A172 (cell line): Measurements from ENCODE around the gene CDK11A. TPM values are rescaled to one million over a fixed set of nuclear protein-coding genes. Genes with fewer than 3 reads are reported as not detected.
"Not testable (repeated sequence)": the region's sequence is repeated elsewhere in the genome, so short reads cannot be mapped to it uniquely, and the experiment has no call there.

Source experiments
- DNase-seq: peaks from one replicate; pipeline ENCODE4 v3.0.0-alpha.2; 2015; ENCODE audit warnings: low spot score
- total RNA-seq: library from RNA; depleted of rRNA; stranded (reverse); fragments of >200 nt; shearing (Covaris generic); gene quantifications from 2 replicates; pipeline ENCODE4 v1.2.3, GENCODE V29; 2014

CDK11A gene
- total RNA-seq, 1 experiment from 2014 or later: 9.8 TPM

- not testable (repeated sequence) for DNase-seq
Observed at GRCh38 chr1:1726088-1726487, 1.9 kb upstream of the CDK11A start.

- DNase-seq: no peak
Observed at GRCh38 chr1:1721201-1721600, 3.0 kb downstream of the CDK11A start.

- DNase-seq: not testable (repeated sequence)
Observed at GRCh38 chr1:1715109-1715883, 8.9 kb downstream of the CDK11A start.

- not testable (repeated sequence) for DNase-seq
Observed at GRCh38 chr1:1707897-1708296, 16.3 kb downstream of the CDK11A start.

- DNase-seq: not testable (repeated sequence)
Observed at GRCh38 chr1:1707241-1707640, 16.9 kb downstream of the CDK11A start.

GRCh38 chr1:1705623-1706022, 18.5 kb downstream of the CDK11A start:
- not testable (repeated sequence) for DNase-seq

- not testable (repeated sequence) for DNase-seq
Observed at GRCh38 chr1:1704284-1704957, 19.7 kb downstream of the CDK11A start.

- no peak for DNase-seq
Observed at GRCh38 chr1:1703796-1704195, 20.4 kb downstream of the CDK11A start.

GRCh38 chr1:1702506-1702905, 21.7 kb downstream of the CDK11A start:
- DNase-seq: not testable (repeated sequence)

GRCh38 chr1:1700557-1700956, 23.6 kb downstream of the CDK11A start:
- DNase-seq: not testable (repeated sequence)

GRCh38 chr1:1700067-1700466, 24.1 kb downstream of the CDK11A start:
- DNase-seq: not testable (repeated sequence)

- not testable (repeated sequence) for DNase-seq
Observed at GRCh38 chr1:1699061-1699460, 25.1 kb downstream of the CDK11A start.

- DNase-seq: not testable (repeated sequence)
Observed at GRCh38 chr1:1697358-1698183, 26.6 kb downstream of the CDK11A start.

GRCh38 chr1:1696431-1697357, 27.5 kb downstream of the CDK11A start:
- DNase-seq: not testable (repeated sequence)

GRCh38 chr1:1692714-1693647, 31.2 kb downstream of the CDK11A start, which contains the start of gene SLC35E2B:
Gene SLC35E2B (minus strand): TSS chr1:1692795. CDS start chr1:1676699, 16,096 bp downstream.
- DNase-seq: peak; percentile 26

- not testable (repeated sequence) for DNase-seq
Observed at GRCh38 chr1:1692324-1692713, 31.8 kb downstream of the CDK11A start.

- not testable (repeated sequence) for DNase-seq
Observed at GRCh38 chr1:1691443-1691842, 32.7 kb downstream of the CDK11A start.

- DNase-seq: not testable (repeated sequence)
Observed at GRCh38 chr1:1689526-1689925, 34.6 kb downstream of the CDK11A start.

GRCh38 chr1:1687846-1688245, 36.3 kb downstream of the CDK11A start:
- DNase-seq: no peak
